ENCODE results near the gene VWA7.

DNA sequence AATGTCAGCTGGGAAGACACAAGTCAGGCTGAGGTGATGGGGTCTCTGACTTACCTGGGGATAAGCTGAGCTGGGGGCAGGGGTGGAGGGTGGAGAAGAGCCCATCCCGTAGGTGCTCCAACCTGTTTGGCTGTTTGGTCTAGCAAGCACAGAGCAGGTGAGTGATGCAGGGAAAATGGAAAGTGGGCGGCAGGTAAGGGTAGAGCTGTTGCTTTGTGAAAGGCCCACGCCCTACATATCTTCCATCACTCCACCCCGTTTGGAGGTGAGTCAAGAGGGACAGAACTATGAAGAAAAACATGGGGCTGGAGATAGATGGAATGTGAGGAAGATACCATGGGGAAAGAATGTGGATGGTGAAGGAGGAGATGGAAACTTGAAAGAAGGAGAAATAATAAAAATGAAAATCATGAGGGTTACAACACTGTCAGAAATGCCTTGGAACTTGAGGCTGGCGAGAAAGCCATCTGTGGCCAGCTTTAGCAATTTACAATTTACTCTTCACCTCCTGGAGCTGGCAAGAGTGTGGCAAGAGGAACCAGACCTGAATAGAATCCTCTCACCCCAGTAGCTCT, 56.8 kb downstream of the VWA7 start:
- TF ChIP-seq, protein P1, sequence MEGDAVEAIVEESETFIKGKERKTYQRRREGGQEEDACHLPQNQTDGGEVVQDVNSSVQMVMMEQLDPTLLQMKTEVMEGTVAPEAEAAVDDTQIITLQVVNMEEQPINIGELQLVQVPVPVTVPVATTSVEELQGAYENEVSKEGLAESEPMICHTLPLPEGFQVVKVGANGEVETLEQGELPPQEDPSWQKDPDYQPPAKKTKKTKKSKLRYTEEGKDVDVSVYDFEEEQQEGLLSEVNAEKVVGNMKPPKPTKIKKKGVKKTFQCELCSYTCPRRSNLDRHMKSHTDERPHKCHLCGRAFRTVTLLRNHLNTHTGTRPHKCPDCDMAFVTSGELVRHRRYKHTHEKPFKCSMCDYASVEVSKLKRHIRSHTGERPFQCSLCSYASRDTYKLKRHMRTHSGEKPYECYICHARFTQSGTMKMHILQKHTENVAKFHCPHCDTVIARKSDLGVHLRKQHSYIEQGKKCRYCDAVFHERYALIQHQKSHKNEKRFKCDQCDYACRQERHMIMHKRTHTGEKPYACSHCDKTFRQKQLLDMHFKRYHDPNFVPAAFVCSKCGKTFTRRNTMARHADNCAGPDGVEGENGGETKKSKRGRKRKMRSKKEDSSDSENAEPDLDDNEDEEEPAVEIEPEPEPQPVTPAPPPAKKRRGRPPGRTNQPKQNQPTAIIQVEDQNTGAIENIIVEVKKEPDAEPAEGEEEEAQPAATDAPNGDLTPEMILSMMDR (IDR thresholded peaks at IDR 0.05; ENCODE audit: borderline replicate concordance, extremely low read depth, low read length, poor library complexity, severe bottlenecking): no peak
- no peak for TF ChIP-seq EZH2 (IDR thresholded peaks at IDR 0.05; ENCODE audit: borderline replicate concordance, low read depth, low read length, severe bottlenecking)

Measured in DND-41 (cell line).